ENCODE results near the gene UBAC2. TPM values are rescaled to one million over a fixed set of nuclear protein-coding genes. Genes with fewer than 3 reads are reported as not detected.

The UBAC2 gene
- total and polyA plus RNA-seq, 2 of the 8 experiments (the other 6 are each of a cell fraction or from before 2014, with no cell fraction given), result 75.9 to 76.9 TPM

- peak; percentile 100 for TF ChIP-seq POLR2AphosphoS5 (IDR thresholded peaks at IDR 0.05; ENCODE audit: low read depth, low read length)
- no peak for TF ChIP-seq USF2 (IDR thresholded peaks at IDR 0.05; ENCODE audit: low read length)
- TF ChIP-seq TEAD4 (IDR thresholded peaks at IDR 0.05; ENCODE audit: low read depth, low read length), result no peak
- no peak for TF ChIP-seq RNF2 (IDR thresholded peaks at IDR 0.05; ENCODE audit: borderline replicate concordance, low read depth, low read length, missing control alignments, poor library complexity, severe bottlenecking)
- TF ChIP-seq NRF1 (IDR thresholded peaks at IDR 0.05; ENCODE audit: low read depth, low read length), result peak; percentile 80
- TF ChIP-seq RAD21 (IDR thresholded peaks at IDR 0.05 in 1 of 2, conservative IDR thresholded peaks at IDR 0.05 in 1 of 2; ENCODE audit: low read depth in 2 of 2, low read length in 2 of 2), result no peak
- TF ChIP-seq CTBP2 (IDR thresholded peaks at IDR 0.05; ENCODE audit: borderline replicate concordance, insufficient read depth, insufficient read length, low read length), result no peak
- no peak for TF ChIP-seq HDAC2 (IDR thresholded peaks at IDR 0.05; ENCODE audit: borderline replicate concordance in 1 of 2, low read depth in 2 of 2, low read length in 2 of 2)
- TF ChIP-seq JUND (IDR thresholded peaks at IDR 0.05; ENCODE audit: low read length), result no peak
Measured at GRCh38 chr13:99200432-99201167, at the start of gene UBAC2 (continued).
